Esophagus (tissue), 2 donors: ENCODE measurements around the gene BANF2. TPM values are rescaled to one million over a fixed set of nuclear protein-coding genes. Genes with fewer than 3 reads are reported as not detected.
"Not testable (repeated sequence)": the region's sequence is repeated elsewhere in the genome, so short reads cannot be mapped to it uniquely, and the experiment has no call there.

Source experiments
- H3K27ac ChIP-seq, 2 donors: one replicate each; pipeline ENCODE4 v1.5.1; 2013; ENCODE audit warnings: low read depth in 2 of 2, mild to moderate bottlenecking in 2 of 2, inconsistent platforms in 1 of 2, low read length in 1 of 2, moderate library complexity in 1 of 2
- H3K27me3 ChIP-seq, 2 donors: one replicate each; pipeline ENCODE4 v1.6.1; 2013; ENCODE audit warnings: low read length in 2 of 2, control low read depth in 1 of 2, mild to moderate bottlenecking in 1 of 2; ENCODE audit not compliant: insufficient read depth in 2 of 2, control insufficient read depth in 1 of 2
- H3K36me3 ChIP-seq, 2 donors: one replicate each; pipeline ENCODE4 v1.6.1; 2013; ENCODE audit warnings: low read length in 1 of 2; ENCODE audit not compliant: control insufficient read depth in 2 of 2, insufficient read depth in 2 of 2
- H3K4me1 ChIP-seq, 2 donors: one replicate each; pipeline ENCODE4 v1.6.1; 2013; ENCODE audit warnings: low read length in 1 of 2; ENCODE audit not compliant: control insufficient read depth in 2 of 2, insufficient read depth in 2 of 2
- H3K4me3 ChIP-seq, 2 donors: one replicate each; pipeline ENCODE4 v1.5.1; 2013; ENCODE audit warnings: low read length in 2 of 2, mild to moderate bottlenecking in 2 of 2, low read depth in 1 of 2, moderate library complexity in 1 of 2
- H3K9me3 ChIP-seq, 2 donors: one replicate each; pipeline ENCODE4 v1.6.1; 2013; ENCODE audit warnings: mild to moderate bottlenecking in 2 of 2, low read depth in 1 of 2, low read length in 1 of 2, moderate library complexity in 1 of 2; ENCODE audit not compliant: control insufficient read depth in 2 of 2, insufficient read depth in 1 of 2
- WGBS, 2 donors: extraction: QIAGEN DNeasy Blood & Tissue Kit; methylation state at CpG; one replicate each; pipeline ENCODE4 v1.1.7; 2013; 5-methylcytosine and 5-hydroxymethylcytosine counted together
- polyA plus RNA-seq, 2 donors: library from polyadenylated mRNA; stranded (reverse); fragments of 200-250 nt; gene quantifications; one replicate each; pipeline ENCODE4 v1.2.3, GENCODE V29; 2013
- donor health status: healthy with polysubstance abuse.
- donor health status: Bipolar disorder and iron deficiency.

Gene BANF2
- polyA plus RNA-seq, 2 donors: not detected

- peaks cover 0 to 4% of the 10 kb centered on the region in 2 donors for H3K9me3 ChIP-seq
- no peak overlapping the region for H3K4me3 ChIP-seq
- WGBS, 2 donors: 77 to 82% methylated on average over 6 of the region's 6 CpGs
- no peak overlapping the region for H3K27ac ChIP-seq
- no peaks in the 10 kb centered on the region for H3K36me3 ChIP-seq
- no peaks in the 10 kb centered on the region for H3K27me3 ChIP-seq
- no peaks in the 10 kb centered on the region for H3K4me1 ChIP-seq
These were observed 63.2 kb downstream of the BANF2 start for GRCh38 chr20:17762873-17763557.

GRCh38 chr20:17765017-17765416 is 65.3 kb downstream of the BANF2 start:
- Histone ChIP-seq H3K4me3 (no peak overlapping the region), H3K27me3 (no peaks in the 10 kb centered on the region), H3K4me1 (no peaks in the 10 kb centered on the region), H3K9me3 (no peaks in the 10 kb centered on the region), H3K27ac (no peak overlapping the region), H3K36me3 (no peaks in the 10 kb centered on the region)
- 89 to 96% methylated on average over 4 of the region's 4 CpGs for WGBS, 2 donors

DNA sequence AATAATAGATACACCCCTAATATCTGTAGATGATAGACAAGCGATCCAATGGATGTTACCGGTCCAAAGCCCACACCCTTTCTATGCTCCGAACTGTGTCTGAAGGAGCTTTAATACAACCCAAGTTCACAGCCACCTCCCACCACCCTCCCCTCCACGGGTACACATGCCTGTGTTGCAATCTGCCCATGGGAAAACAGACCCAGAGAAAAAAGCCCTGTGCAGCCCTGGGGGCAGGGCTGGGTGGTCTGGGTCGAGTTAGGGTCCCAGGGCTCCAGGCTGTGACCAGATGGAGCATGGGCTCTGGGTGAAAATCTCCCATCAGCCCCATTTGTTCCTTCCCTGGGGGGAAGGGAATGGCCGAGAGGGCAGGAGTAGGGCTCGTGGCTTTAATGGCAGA is 65.8 kb downstream of the BANF2 start:
- no peak overlapping the region for H3K4me3 ChIP-seq
- no peaks in the 10 kb centered on the region for H3K4me1 ChIP-seq
- H3K9me3 ChIP-seq: no peaks in the 10 kb centered on the region
- H3K27me3 ChIP-seq: no peaks in the 10 kb centered on the region
- H3K36me3 ChIP-seq: no peaks in the 10 kb centered on the region
- WGBS, 2 donors: 76 to 77% methylated on average over 7 of the region's 7 CpGs
- no peak overlapping the region for H3K27ac ChIP-seq

- no peaks in the 10 kb centered on the region for H3K4me1 ChIP-seq
- H3K4me3 ChIP-seq: no peak overlapping the region
- H3K36me3 ChIP-seq: no peaks in the 10 kb centered on the region
- no peak overlapping the region for H3K27ac ChIP-seq
- 69 to 75% methylated on average over 3 of the region's 3 CpGs for WGBS, 2 donors
- H3K27me3 ChIP-seq: no peaks in the 10 kb centered on the region
- no peaks in the 10 kb centered on the region for H3K9me3 ChIP-seq
These were observed 66.5 kb downstream of the BANF2 start for GRCh38 chr20:17766226-17766625.

DNA sequence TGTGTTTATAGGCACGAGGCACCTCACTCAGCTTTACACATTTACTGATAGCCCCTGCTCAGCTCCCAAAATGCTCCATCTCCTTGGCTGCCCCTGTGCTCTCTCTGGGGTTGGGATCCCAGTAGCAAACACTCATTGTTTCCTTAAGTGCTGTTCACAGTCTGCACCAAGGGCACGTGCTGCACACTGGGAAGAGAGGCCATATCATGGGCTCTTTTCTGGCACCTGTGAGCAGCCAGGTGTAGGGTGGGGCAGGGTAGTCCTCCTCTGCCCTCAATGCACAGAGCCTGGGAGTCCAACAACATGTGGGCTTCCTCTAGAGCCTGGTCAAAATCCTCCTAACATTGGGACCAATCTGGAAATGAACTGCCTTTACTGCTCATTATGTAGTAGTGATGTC is 67.9 kb downstream of the BANF2 start:
- 78 to 81% methylated on average over 2 of the region's 2 CpGs for WGBS, 2 donors
- no peaks in the 10 kb centered on the region for H3K36me3 ChIP-seq
- H3K27me3 ChIP-seq: no peaks in the 10 kb centered on the region
- no peak overlapping the region for H3K4me3 ChIP-seq
- no peaks in the 10 kb centered on the region for H3K9me3 ChIP-seq
- H3K27ac ChIP-seq: no peak overlapping the region
- H3K4me1 ChIP-seq: no peaks in the 10 kb centered on the region

DNA sequence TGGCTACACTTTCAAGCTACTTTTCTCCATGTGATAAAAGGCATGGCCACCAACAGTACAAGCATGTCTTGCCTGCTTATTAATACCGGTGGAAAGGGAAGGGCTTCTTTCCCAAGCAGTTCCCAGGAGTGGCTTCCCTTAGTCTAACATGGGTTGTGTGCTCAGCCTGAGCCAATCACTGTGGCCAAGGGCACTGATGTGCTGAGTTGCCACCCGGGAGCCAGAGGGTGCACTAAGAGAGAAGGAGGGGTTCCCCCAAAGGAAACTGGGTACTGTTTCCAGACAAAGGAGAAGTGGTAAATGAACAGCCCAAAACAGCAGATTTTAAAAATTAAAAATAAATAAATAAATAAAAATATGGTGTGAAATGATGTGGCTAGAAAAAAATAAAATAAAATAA is 68.5 kb downstream of the BANF2 start:
- Histone ChIP-seq H3K4me3 (no peak overlapping the region), H3K9me3 (no peaks in the 10 kb centered on the region)
- 45 to 59% methylated on average over 2 of the region's 2 CpGs for WGBS, 2 donors

DNA sequence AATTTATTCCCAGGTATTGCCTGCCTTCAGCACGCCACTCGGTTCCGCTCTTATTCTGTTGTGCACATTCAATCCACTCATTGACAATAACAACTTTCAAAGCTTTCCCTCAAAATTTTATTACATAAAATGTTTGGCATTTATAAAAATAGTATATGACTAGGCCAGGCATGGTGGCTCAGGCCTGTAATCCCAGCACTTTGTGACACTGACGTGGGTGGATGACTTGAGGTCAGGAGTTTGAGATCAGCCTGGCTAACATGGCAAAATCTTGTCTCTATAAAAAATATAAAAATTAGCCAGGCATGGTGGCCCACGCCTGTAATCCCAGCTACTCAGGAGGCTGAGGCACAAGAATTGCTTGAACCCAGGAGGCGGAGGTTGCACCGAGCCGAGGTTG is 70.0 kb downstream of the BANF2 start:
- not testable (repeated sequence) for H3K27ac ChIP-seq, H3K36me3 ChIP-seq, H3K27me3 ChIP-seq, H3K4me1 ChIP-seq, H3K4me3 ChIP-seq, H3K9me3 ChIP-seq
- WGBS, 2 donors: 92 to 95% methylated on average over 8 of the region's 8 CpGs

More for the DNA sequence above, 68.5 kb downstream of the BANF2 start:
- H3K27me3 ChIP-seq: no peaks in the 10 kb centered on the region
- no peak overlapping the region for H3K27ac ChIP-seq
- H3K36me3 ChIP-seq: no peaks in the 10 kb centered on the region
- H3K4me1 ChIP-seq: no peaks in the 10 kb centered on the region

GRCh38 chr20:17771206-17772004 is 71.6 kb downstream of the BANF2 start:
- Histone ChIP-seq H3K27me3 (no peaks in the 10 kb centered on the region), H3K9me3 (no peaks in the 10 kb centered on the region), H3K4me1 (no peaks in the 10 kb centered on the region), H3K27ac (no peak overlapping the region), H3K4me3 (no peak overlapping the region), H3K36me3 (no peaks in the 10 kb centered on the region)
- WGBS, 2 donors: 75 to 80% methylated on average over 19 of the region's 19 CpGs

GRCh38 chr20:17772005-17772343 is 72.2 kb downstream of the BANF2 start:
- Histone ChIP-seq H3K4me3 (no peak overlapping the region), H3K4me1 (no peaks in the 10 kb centered on the region), H3K27ac (no peak overlapping the region), H3K27me3 (no peaks in the 10 kb centered on the region), H3K9me3 (no peaks in the 10 kb centered on the region), H3K36me3 (no peaks in the 10 kb centered on the region)
- 35 to 43% methylated on average over 3 of the region's 3 CpGs for WGBS, 2 donors

- Histone ChIP-seq H3K27me3 (no peaks in the 10 kb centered on the region), H3K36me3 (no peaks in the 10 kb centered on the region), H3K4me3 (no peak overlapping the region), H3K9me3 (no peaks in the 10 kb centered on the region), H3K4me1 (no peaks in the 10 kb centered on the region), H3K27ac (no peak overlapping the region)
- WGBS, 2 donors: 88 to 90% methylated on average over 6 of the region's 6 CpGs
These were observed 73.9 kb downstream of the BANF2 start for GRCh38 chr20:17773619-17774018.
